K562 (cell line): ENCODE results near the gene FCSK. TPM values are rescaled to one million over a fixed set of nuclear protein-coding genes. Genes with fewer than 3 reads are reported as not detected.
"Not testable (repeated sequence)": the region's sequence is repeated elsewhere in the genome, so short reads cannot be mapped to it uniquely, and the experiment has no call there.

Source experiments
- ATAC-seq: fragments of 200-7000 bp; cut with Tn5 transposase; 3 replicates; pipeline ENCODE4 v1.9.1; 2020; ENCODE audit warnings: moderate library complexity
- BruUV-seq: library from RNA; stranded (reverse); fragments of 400-500 nt; replicated peaks from 2 replicates; lab custom pipeline; 2021; lab: Mats Ljungman, UMichigan
- CTCF ChIA-PET: fragments of 300-600 bp; formaldehyde crosslinking; extraction: SDS; loops from one replicate; lab custom pipeline; 2021; ENCODE audit warnings: low intra/inter-chr PET ratio; lab: Yijun Ruan, JAX
- POLR2A ChIA-PET: fragments of 300-600, 350-650 bp; sonication (Branson Sonifier 250); formaldehyde crosslinking; extraction: SDS; loops from one replicate; lab custom pipeline; 2021; ENCODE audit warnings: antibody characterized with exemption, inconsistent platforms; lab: Yijun Ruan, JAX
- DNase-seq, 4 experiments: peaks; one replicate each; pipeline versions ENCODE4 v3.0.0 to v3.0.0-alpha.2; 2011 to 2018; ENCODE audit warnings: low spot score in 3 of 4, mixed read lengths in 3 of 4; ENCODE audit errors: extremely low read depth in 1 of 4
- FAIRE-seq: peaks from 2 replicates; lab custom pipeline; 2011; peaks lifted over from hg19 to GRCh38; lab: Jason Lieb, UNC
- H2AFZ ChIP-seq: 2 replicates; pipeline ENCODE4 v1.6.0; 2011; ENCODE audit warnings: low read depth, low read length, control low read depth, inconsistent platforms
- H3K27ac ChIP-seq: fragments of 200-600 bp; 3 replicates; pipeline ENCODE4 v1.8.0; 2011; ENCODE audit warnings: low read depth, mild to moderate bottlenecking, control low read depth, inconsistent platforms, low read length, moderate library complexity, mixed read lengths; ENCODE audit errors: extremely low read depth
- H3K27me3 ChIP-seq, 2 experiments: fragments of 300-600 bp in 1 of 2; 2 replicates in 1 of 2; 3 replicates in 1 of 2; pipeline versions ENCODE4 v1.6.0 to v1.8.0; 2011; ENCODE audit warnings: inconsistent platforms in 2 of 2, low read length in 2 of 2, mild to moderate bottlenecking in 1 of 2, mixed read lengths in 1 of 2, moderate library complexity in 1 of 2; ENCODE audit not compliant: control insufficient read depth in 2 of 2, insufficient read depth in 2 of 2
- H3K36me3 ChIP-seq: fragments of 300-600 bp; 3 replicates; pipeline ENCODE4 v1.8.0; 2011; ENCODE audit warnings: mild to moderate bottlenecking, low read length, inconsistent platforms; ENCODE audit not compliant: control insufficient read depth, insufficient read depth
- H3K4me1 ChIP-seq, 2 experiments: fragments of 200-600 bp in 1 of 2; replicated peaks in 1 of 2; 2 replicates in 1 of 2; 3 replicates in 1 of 2; pipeline versions ENCODE4 v1.5.1 to v1.8.0; 2011; ENCODE audit warnings: inconsistent platforms in 2 of 2, low read length in 2 of 2, mild to moderate bottlenecking in 1 of 2, mixed read lengths in 1 of 2, moderate library complexity in 1 of 2; ENCODE audit not compliant: control insufficient read depth in 2 of 2, insufficient read depth in 2 of 2
- H3K4me2 ChIP-seq: 2 replicates; pipeline ENCODE4 v1.6.1; 2011; ENCODE audit warnings: low read length, control low read depth, inconsistent platforms, mixed read lengths; ENCODE audit not compliant: insufficient read depth
- H3K4me3 ChIP-seq: fragments of 200-600 bp; sonication (generic), shearing (Covaris generic); 2 replicates; pipeline ENCODE4 v1.5.1; 2016; ENCODE audit warnings: control low read depth, inconsistent platforms
- H3K79me2 ChIP-seq: fragments of 200-600 bp; 3 replicates; pipeline ENCODE4 v1.8.0; 2011; ENCODE audit warnings: low read length, inconsistent platforms; ENCODE audit not compliant: control insufficient read depth, insufficient read depth
- H3K9ac ChIP-seq, 2 experiments: 2 replicates each; pipeline versions ENCODE4 v1.6.0 to v1.6.1; 2011; ENCODE audit warnings: low read depth in 2 of 2, low read length in 2 of 2, control low read depth in 1 of 2, inconsistent platforms in 1 of 2, mild to moderate bottlenecking in 1 of 2, mixed read lengths in 1 of 2; ENCODE audit not compliant: insufficient read depth in 1 of 2
- H3K9me1 ChIP-seq: one replicate; pipeline ENCODE4 v1.6.0; 2011; ENCODE audit warnings: inconsistent platforms, mild to moderate bottlenecking, low read length, moderate library complexity; ENCODE audit not compliant: control insufficient read depth, insufficient read depth
- H3K9me3 ChIP-seq: replicated peaks from 2 replicates; pipeline ENCODE4 v1.5.1; 2011; ENCODE audit warnings: low read depth, low read length, inconsistent platforms; ENCODE audit not compliant: control insufficient read depth, insufficient read depth
- H4K20me1 ChIP-seq: replicated peaks from 2 replicates; pipeline ENCODE4 v1.6.1; 2011; ENCODE audit warnings: low read length, inconsistent platforms, mixed read lengths; ENCODE audit not compliant: control insufficient read depth, insufficient read depth
- CEBPG ChIP-seq, 3 experiments: fragments of 200-800 bp in 1 of 3; sonication (Bioruptor generic) in 1 of 3; sonication (generic) in 1 of 3; formaldehyde crosslinking in 1 of 3; IDR thresholded peaks in 2 of 3; conservative IDR thresholded peaks in 1 of 3; 2 replicates each; pipeline versions ENCODE4 v1.6.1 to v1.8.0; 2016 to 2022; ENCODE audit warnings: missing compliant biosample characterization in 2 of 3, missing genetic modification characterization in 2 of 3, mild to moderate bottlenecking in 1 of 3, missing genetic modification reagents in 1 of 3
- KAT7 ChIP-seq: sonication (generic); formaldehyde crosslinking; IDR thresholded peaks from 2 replicates; pipeline ENCODE4 v1.8.0; 2022; ENCODE audit warnings: missing genetic modification reagents, mild to moderate bottlenecking, borderline replicate concordance
- NFIC ChIP-seq: fragments of 450-650 bp; IDR thresholded peaks from 2 replicates; pipeline ENCODE4 v1.6.1; 2017; ENCODE audit warnings: mild to moderate bottlenecking, inconsistent platforms
- TEAD4 ChIP-seq, 2 experiments: sonication (generic) in 1 of 2; formaldehyde crosslinking in 1 of 2; IDR thresholded peaks; 2 replicates each; pipeline versions ENCODE4 v1.6.1 to v1.8.0; 2012 to 2022; ENCODE audit warnings: borderline replicate concordance in 1 of 2, inconsistent platforms in 1 of 2, low read length in 1 of 2, mild to moderate bottlenecking in 1 of 2, missing genetic modification reagents in 1 of 2
- WGBS: fragments of 100-300 bp; shearing (Covaris generic); methylation state at CpG from one replicate; pipeline ENCODE4 v1.1.6; 2016; ENCODE audit warnings: low coverage, mixed read lengths; ENCODE audit not compliant: insufficient coverage; ENCODE audit errors: missing lambda C conversion rate; 5-methylcytosine and 5-hydroxymethylcytosine counted together
- in situ Hi-C: fragments of 300-500 bp; cut with MboI; formaldehyde crosslinking; loops from 4 replicates; pipeline ENCODE4 v1.15.0; 2018; ENCODE audit warnings: inconsistent platforms, mixed read lengths
- intact Hi-C: fragments of 100-400 bp; cut with micrococcal nuclease; formaldehyde crosslinking; loops from 2 replicates; pipeline ENCODE4 v1.14.2; 2022
- polyA plus RNA-seq, 8 experiments: library from polyadenylated mRNA; depleted of rRNA in 4 of 8; stranded (reverse) in 5 of 8; unstranded in 3 of 8; fragments of >200 nt; fragmentation: Nextera tagmentation in 2 of 8; fragmentation: Illumina TruSeq in 1 of 8; extraction: Ambion mirVana in 2 of 8; extraction: Trizol in 1 of 8; gene quantifications; 2 replicates each; pipeline versions ENCODE4 v1.2.1 to v1.2.3, GENCODE V29; 2011 to 2014; ENCODE audit warnings: inconsistent platforms in 1 of 8, missing spikeins in 1 of 8
- total RNA-seq, 7 experiments: library from RNA; depleted of rRNA in 6 of 7; stranded (reverse); fragments of >200 nt in 6 of 7; fragmentation: Illumina TruSeq in 2 of 7; extraction: Trizol in 2 of 7; gene quantifications; 2 replicates each; pipeline versions ENCODE4 v1.2.1 to v1.2.3, GENCODE V29; 2011 to 2021; ENCODE audit warnings: low replicate concordance in 1 of 7
- TF ChIP-seq, protein P1 (sequence below), 2 experiments: fragments of 450-650 bp; IDR thresholded peaks; 2 replicates each; pipeline ENCODE4 v1.6.1; 2016

FCSK gene
- total and polyA plus RNA-seq, 9 of the 15 experiments (the other 6 are each of a cell fraction or from before 2014, with no cell fraction given) = 0.92 to 18.6 (median 8.3) TPM

DNA sequence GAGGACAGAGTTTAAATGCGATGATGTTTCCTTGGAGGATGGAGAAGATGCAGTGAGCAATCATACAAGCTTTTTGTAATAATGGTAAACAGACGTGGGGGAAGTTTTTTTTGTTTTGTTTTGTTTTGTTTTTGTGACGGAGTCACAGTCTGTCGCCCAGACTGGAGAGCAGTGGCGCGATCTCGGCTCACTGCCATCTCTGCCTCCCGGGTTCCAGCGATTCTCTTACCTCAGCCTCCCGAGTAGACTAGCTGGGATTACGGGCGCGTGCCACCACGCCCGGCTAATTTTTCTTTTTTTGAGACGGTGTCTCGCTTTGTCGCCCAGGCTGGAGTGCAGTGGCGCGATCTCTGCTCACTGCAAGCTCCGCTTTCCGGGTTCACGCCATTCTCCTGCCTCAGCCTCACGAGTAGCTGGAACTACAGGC is 70.0 kb downstream of the FCSK start:
- H3K9me1 ChIP-seq; H2AFZ ChIP-seq; in situ Hi-C loops; CTCF ChIA-PET; H3K27me3 ChIP-seq; FAIRE-seq; H3K9me3 ChIP-seq; TF ChIP-seq TEAD4 (IDR thresholded peaks at IDR 0.05; ENCODE audit: low read length); CEBPG (CRISPR knock-in tag; IDR thresholded peaks at IDR 0.05): not testable (repeated sequence)
- TSS peak; percentile 73 for BruUV-seq
- Histone ChIP-seq H3K4me1 (peaks cover 2 to 18% of the 10 kb centered on the region in 2 experiments; a peak in 4 of 5 replicates), H4K20me1 (peaks cover 35% of the 10 kb centered on the region), H3K9ac (peak overlapping the region; percentile 90 to 91), H3K27ac (peak overlapping the region; percentile 89), H3K36me3 (peaks cover 44% of the 10 kb centered on the region), H3K79me2 (peaks cover 80% of the 10 kb centered on the region), H3K4me2 (peak overlapping the region; percentile 89), H3K4me3 (peak overlapping the region; percentile 75)
- DNase-seq (peak in 1 of 4 experiments; percentile 50), ATAC-seq (peak; percentile 53)
- POLR2A ChIA-PET = interaction anchor here (0.6 to 3.1 kb wide), 15 partner anchors 9 to 178 kb away, joined by 3 to 14 read pairs (median 3); partner anchors contain the start of gene DDX19A
- 0% methylated on average over 21 of the region's 24 CpGs for WGBS
- 0 out of 2 replicates have a peak, but pooled peaks have one; percentile 24 for TF ChIP-seq TEAD4 (CRISPR knock-in tag; IDR thresholded peaks at IDR 0.05; ENCODE audit: borderline replicate concordance)
- 0 out of 2 replicates have a peak, but pooled peaks have one; percentile 62 for TF ChIP-seq KAT7 (CRISPR knock-in tag)
- TF ChIP-seq, protein P1, sequence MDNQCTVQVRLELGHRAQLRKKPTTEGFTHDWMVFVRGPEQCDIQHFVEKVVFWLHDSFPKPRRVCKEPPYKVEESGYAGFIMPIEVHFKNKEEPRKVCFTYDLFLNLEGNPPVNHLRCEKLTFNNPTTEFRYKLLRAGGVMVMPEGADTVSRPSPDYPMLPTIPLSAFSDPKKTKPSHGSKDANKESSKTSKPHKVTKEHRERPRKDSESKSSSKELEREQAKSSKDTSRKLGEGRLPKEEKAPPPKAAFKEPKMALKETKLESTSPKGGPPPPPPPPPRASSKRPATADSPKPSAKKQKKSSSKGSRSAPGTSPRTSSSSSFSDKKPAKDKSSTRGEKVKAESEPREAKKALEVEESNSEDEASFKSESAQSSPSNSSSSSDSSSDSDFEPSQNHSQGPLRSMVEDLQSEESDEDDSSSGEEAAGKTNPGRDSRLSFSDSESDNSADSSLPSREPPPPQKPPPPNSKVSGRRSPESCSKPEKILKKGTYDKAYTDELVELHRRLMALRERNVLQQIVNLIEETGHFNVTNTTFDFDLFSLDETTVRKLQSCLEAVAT (IDR thresholded peaks at IDR 0.05) = peak; percentile 9 to 74; a peak in 3 of 4 replicates
- TF ChIP-seq NFIC = peak; percentile 32; the same call in 1 of the 2 replicates
- peak in 1 of 2 experiments; percentile 75; a peak in 1 of 4 replicates for TF ChIP-seq CEBPG (tag; conservative IDR thresholded peaks at IDR 0.05 in 1 of 2, IDR thresholded peaks at IDR 0.05 in 1 of 2)
- intact Hi-C loops = loop anchor here (2.0 to 10.0 kb wide), 4 partner anchors 96 to 240 kb away; partner anchors contain the start of gene AARS1
